Stomach (tissue), 4 donors: ENCODE results near the gene FANCE.

Experiments used
- POLR2A ChIP-seq, 4 donors: fragments of 450-650 bp; IDR thresholded peaks; one replicate each; pipeline ENCODE4 v1.6.1; 2016; ENCODE audit warnings: antibody characterized with exemption in 4 of 4, control low read depth in 2 of 4, mild to moderate bottlenecking in 1 of 4, moderate library complexity in 1 of 4
- TF ChIP-seq, protein P1 (sequence below), 7 experiments: fragments of 450-650 bp in 4 of 7; fragments of 200-600 bp in 3 of 7; sonication (generic) in 3 of 7; IDR thresholded peaks; one replicate each; pipeline ENCODE4 v1.5.1; 2016 to 2019; ENCODE audit warnings: antibody characterized with exemption in 7 of 7, control low read depth in 2 of 7, mild to moderate bottlenecking in 1 of 7

DNA sequence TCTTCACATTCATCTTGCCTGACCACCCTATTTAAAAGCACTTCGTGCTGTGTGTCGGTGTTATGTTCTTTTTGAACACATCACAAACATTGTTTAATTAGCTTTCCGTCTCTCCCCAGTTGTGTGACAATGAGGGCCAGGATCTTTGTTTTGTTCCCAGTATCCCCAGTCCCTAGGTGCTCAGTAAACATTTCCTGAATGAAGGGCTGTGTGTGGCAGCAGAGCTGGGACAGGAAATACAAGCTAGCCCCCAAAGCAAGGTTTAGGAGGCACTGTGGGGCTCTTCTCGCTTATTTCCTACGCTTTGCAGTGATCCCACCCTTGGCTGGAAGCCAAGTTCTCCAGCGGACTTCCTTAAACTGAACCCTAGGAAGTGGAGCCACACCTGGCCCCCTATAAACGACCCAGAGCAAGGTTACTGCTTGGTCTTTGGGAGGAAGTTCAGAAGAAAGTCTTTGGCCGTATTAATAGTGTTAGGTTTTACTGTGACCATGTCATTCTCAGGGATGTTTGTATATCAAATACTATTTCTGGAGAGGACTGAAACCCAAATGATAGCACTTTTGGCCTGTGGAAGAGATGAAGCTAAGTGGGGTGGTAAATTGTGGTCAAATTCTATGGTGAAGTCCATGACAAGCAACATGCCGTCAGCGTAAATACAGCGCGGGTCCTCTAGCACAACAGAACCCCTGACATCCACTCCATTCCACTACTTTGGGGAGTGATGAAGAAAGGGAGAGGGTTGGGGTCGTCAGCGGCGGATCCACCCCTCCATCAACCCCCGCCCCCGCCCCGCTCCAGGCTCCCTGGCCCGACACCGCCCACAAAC is 570 bp upstream of the FANCE start:
- TF ChIP-seq, protein P1, sequence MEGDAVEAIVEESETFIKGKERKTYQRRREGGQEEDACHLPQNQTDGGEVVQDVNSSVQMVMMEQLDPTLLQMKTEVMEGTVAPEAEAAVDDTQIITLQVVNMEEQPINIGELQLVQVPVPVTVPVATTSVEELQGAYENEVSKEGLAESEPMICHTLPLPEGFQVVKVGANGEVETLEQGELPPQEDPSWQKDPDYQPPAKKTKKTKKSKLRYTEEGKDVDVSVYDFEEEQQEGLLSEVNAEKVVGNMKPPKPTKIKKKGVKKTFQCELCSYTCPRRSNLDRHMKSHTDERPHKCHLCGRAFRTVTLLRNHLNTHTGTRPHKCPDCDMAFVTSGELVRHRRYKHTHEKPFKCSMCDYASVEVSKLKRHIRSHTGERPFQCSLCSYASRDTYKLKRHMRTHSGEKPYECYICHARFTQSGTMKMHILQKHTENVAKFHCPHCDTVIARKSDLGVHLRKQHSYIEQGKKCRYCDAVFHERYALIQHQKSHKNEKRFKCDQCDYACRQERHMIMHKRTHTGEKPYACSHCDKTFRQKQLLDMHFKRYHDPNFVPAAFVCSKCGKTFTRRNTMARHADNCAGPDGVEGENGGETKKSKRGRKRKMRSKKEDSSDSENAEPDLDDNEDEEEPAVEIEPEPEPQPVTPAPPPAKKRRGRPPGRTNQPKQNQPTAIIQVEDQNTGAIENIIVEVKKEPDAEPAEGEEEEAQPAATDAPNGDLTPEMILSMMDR (IDR thresholded peaks at IDR 0.05): no peak
- no peak for TF ChIP-seq POLR2A (IDR thresholded peaks at IDR 0.05)
